Measurements from ENCODE around the gene TPRG1L.
"Not testable (repeated sequence)": the region's sequence is repeated elsewhere in the genome, so short reads cannot be mapped to it uniquely, and the experiment has no call there.

TPRG1L gene

DNA sequence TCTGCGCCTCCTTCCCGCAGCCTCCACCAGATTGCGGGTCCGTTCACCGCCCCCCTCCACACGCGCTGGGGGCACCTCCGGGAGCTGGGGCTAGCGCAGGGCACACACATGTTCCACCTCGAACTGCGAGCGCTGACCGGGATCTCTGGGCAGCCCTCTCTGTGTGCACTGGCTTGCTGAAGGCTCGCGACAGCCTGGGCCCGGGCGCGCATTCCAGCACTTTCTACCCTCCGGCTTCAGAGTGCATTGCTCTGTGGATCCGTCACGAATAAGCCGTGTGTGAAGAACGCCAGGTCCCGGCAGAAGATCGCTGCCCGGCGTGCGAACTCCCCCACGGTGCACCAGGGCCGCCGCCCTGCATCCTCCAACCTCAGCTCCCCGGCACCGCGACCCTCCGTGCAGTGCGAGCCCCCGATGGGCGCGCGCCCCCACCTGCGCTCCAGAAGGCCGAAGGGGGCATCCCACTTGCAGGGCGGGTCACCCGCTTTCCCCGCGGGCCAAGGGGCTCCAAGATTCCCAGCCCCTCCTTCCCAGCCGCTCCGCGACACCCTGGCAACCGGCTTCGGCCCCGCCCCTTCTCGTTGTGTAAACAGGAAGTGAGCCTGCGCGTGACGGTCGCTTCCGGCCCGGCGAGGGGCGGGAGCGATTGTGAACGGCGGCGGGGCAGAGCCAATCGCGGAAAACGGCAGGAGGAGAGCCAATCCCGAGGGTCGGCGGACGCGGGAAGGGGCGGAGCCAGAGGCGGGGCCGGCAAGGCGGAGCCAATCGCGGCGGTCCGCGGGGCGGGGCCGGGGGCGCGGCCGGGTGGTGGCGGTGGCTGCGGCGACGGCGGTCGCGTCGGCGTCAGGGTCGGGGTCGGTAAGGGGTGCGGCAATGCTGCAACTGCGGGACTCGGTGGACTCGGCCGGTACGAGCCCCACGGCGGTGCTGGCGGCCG lies at the start of gene TPRG1L:
Gene TPRG1L (plus strand): TSS at position 816 of the 937 bp plus-strand sequence. CDS start 58 bp downstream, at position 874.
- peak; percentile 99 for DNase-seq

DNA sequence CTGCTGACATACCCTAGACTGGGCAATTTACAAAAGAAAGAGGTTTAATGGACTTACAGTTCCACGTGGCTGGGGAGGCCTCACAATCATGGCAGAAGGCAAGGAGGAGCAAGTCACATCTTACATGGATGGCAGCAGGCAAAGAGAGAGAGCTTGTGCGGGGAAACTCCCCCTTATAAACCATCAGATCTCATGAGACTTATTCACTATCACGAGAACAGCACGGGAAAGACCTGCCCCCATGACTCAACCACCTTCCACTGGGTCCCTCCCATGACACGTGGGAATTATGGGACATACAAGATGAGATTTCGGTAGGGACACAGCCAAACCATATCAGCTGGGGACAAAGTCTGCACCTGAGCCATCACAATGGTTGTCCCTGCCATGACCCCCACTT lies 49.3 kb upstream of the TPRG1L start:
- not testable (repeated sequence) for DNase-seq

DNA sequence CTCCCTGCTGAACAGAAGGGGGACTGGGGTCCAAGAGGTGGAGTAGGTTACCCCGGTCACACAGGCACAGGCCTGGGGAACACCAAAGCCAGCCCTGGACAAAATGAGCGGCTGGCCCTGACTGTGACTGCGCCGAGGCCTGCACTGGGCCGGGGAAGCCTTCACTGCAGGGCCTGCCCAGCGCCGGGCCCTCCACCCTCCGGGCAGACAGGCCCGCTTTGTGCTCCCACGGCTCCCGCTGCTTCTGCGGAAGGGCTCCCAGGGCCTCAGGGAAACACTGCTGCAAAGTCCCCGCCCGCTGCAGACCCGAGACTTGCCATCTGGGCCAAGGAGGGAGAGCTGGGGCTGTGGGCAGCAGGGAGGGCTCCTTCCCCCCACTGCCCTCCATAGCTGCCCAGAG lies 48.8 kb upstream of the TPRG1L start:
- DNase-seq: peak; percentile 51

DNA sequence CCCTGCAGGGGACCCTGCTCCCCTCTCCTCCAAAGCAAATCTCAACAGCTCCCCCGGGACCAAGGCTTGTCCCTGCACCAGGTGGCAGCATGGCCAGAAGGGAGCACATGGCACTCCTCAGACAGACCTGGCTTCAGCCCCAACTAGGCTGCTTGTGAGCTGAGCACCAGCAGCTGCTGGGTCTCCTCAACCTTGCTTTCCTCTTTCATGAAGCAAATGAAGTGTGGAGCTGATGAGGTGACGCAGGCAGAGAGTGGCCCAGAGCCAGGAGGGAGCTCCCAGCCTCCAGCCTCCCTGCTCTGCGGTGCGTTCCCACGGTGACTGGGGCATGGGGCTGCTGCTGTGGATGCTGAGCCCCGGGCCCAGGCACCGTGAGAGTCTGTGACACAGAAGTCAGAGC lies 47.5 kb upstream of the TPRG1L start:
- DNase-seq: peak; percentile 47

DNA sequence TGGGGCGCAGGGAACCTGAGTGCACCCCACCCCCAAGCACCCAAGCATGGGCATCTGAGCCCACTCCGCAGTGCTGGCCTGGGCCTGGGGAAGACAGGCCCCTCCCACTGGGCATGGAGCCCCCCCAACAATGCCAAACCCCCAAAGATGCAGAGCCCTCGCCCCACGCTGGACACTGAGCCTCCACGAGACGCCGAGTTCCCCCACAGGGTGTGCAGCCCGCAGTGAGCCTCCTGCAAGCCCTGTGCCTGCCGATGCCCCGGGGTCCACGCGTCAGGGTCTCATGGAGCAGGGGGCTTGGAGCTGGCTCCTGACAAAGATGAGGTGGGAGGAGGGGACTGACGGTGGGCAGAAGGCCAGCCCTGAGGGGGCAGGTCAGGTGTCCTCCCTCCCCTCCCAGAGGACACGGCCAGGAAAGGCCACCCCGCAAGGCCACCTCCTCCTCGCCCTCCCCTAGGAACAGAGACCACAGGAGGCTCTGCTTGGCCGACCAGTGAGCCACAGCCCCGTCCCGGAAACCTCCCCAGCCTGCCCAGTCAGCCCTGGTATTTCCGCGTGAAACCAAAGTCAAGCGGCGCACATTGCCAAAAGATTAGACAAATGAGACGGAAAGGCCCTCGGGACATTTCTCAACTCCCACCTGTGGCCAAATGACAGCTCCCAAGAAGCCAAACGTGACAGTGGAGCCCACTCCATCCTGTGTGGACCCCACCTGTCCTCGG lies 46.9 kb upstream of the TPRG1L start:
- no peak for DNase-seq

DNA sequence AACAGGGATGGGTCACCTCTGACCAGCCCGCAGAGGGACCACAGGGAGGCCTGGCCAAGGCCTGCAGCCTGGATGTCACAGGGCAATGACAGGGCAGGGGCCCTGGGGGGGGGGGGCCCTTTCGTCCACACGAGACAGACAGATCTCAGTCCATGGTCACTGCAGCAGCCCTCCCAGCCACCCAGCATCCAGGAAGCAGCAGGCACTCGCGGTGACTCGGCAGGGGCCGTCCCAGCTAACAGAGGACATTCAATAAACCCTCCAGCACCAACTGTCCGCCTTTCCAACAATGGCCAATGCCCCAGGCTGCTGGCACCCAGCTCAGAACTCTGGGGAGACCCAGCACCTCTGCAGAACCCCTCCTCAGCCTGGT lies 46.4 kb upstream of the TPRG1L start:
- no peak for DNase-seq

DNA sequence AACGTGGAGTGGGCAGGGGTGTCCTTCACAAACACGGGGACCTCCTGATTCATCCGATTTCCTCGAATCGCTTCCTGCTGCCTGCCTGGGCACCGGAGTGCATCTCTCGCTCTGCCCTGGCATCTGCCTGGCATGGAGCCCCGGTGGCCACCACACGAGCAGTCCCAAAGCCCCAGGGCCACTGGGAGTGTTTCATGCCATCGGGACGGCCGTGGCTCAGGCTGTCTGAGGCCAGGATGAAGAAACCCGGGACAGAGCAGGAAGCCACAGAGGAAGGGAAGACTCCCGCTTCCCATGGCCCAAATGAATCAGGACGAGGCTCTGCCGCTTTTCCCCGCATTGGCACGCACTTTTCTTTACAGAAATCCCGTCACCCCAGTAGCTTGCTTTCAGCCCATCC lies 45.9 kb upstream of the TPRG1L start:
- DNase-seq: no peak

DNA sequence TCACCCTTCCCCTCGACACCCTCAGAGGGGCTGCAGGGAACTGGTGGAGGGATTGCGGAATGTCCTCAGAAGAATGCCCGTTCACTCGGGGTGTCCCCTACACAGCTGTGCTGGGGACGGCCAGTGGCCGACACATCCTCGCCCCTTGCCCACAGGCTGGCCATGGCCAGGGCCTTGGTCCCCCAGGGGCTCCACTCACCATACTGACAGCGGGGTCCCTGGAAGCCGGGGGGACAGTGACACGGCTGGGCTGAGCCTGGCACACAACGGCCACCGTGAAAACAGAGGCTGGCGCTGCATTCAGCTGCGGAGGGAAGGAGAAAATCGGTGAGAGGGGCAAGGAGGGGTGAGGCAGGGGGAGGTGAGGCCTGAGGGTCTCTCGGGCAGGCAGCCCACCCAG lies 45.2 kb upstream of the TPRG1L start:
- DNase-seq: no peak

DNA sequence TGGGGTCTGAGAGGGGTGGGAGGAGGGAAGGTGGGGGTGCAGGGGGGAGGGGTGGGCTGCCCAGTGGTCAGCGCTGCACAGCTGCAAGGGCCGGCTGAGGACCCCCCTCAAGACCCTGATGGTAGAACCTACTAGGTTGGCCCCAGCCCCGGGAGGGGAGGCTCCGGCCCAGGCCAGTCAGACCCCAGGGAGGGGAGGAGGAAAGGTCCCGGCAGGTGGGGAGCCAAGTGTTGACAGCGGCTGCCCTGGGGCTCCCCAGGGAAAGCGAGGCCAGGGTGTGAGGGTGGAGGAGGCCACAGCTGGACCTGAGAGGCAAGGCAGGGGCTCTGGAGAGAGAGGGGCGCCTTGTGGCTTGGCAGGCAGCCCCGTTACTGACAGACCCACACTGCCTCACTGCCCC lies 44.6 kb upstream of the TPRG1L start:
- DNase-seq: no peak

DNA sequence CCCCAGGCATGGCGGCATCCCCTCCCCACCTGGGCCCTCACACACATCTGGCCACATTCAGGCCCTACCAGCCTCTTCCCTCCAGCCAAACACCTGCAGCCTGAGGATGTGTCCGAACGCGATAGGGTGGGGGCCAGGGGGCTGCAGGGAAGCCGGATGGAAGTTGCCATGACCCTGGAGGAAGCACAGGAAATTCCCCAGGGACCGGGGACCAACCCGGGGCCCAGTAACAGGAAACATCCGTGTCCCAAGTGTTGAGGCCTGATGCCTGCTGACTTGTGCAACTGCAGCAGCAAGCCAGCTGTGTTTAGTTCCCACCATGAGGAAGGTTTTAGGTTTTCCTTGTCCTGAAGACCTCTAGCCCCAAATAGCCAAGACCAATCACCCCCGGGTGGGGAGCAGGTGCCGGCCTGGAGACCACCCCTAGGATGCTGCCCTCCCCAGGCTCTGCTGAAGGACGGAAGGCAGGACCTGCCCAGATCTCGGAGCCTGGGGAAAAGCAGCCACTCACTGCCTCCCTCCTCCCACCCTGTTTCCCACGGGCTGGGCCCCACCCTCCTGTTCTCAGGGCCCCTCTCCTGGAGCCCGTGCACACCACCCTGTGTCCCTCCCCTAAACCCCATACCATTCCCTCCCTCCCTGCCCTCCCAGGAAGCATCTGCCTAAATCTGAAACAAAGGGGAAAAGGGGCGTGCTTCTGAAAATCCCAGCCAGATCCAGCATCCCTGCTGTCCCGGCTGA lies 43.3 kb upstream of the TPRG1L start:
- DNase-seq: peak; percentile 28

DNA sequence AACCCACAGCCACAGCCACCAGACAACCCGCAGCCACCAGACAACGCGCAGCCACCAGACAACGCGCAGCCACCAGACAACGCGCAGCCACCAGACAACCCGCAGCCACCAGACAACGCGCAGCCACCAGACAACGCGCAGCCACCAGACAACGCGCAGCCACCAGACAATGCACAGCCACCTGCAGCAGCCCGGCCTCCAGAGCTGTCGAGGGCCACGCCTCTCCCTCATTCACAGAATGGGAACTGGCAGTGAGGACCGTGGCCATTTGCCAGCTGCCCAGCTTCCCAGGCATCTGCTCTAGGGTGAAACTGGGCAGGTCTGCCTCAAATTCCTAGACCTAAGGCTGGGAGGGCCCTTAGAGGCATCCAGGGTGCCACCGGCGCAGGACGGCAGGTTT lies 41.1 kb upstream of the TPRG1L start:
- not testable (repeated sequence) for DNase-seq

DNA sequence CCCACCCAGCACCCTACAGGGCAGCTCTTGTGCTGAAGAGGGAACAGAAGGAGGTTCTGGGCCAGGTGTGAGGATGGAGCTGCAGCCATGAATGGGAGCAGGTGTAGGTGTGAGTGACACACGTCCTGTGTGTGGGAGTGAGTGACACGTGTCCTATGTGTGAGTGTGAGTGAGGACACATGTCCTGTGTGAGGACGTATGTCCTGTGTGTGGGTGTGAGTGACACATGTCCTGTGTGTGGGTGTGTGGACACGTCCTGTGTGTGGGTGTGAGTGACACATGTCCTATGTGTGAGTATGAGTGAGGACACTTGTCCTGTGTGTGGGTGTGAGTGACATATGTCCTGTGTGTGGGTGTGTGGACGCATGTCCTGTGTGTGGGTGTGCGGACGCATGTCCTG lies 39.9 kb upstream of the TPRG1L start:
- DNase-seq: no peak

DNA sequence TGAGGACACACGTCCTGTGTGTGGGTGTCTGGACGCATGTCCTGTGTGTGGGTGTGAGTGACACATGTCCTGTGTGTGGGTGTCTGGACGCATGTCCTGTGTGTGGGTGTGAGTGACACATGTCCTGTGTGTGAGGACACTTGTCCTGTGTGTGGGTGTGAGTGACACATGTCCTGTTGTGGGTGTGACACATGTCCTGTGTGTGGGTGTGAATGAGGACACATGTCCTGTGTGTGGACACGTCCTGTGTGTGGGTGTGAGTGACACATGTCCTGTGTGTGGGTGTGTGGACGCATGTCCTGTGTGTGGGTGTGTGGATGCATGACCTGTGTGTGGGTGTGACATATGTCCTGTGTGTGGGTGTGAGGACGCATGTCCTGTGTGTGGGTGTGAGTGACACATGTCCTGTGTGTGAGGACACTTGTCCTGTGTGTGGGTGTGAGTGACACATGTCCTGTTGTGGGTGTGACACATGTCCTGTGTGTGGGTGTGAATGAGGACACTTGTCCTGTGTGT lies 39.4 kb upstream of the TPRG1L start:
- not testable (repeated sequence) for DNase-seq

DNA sequence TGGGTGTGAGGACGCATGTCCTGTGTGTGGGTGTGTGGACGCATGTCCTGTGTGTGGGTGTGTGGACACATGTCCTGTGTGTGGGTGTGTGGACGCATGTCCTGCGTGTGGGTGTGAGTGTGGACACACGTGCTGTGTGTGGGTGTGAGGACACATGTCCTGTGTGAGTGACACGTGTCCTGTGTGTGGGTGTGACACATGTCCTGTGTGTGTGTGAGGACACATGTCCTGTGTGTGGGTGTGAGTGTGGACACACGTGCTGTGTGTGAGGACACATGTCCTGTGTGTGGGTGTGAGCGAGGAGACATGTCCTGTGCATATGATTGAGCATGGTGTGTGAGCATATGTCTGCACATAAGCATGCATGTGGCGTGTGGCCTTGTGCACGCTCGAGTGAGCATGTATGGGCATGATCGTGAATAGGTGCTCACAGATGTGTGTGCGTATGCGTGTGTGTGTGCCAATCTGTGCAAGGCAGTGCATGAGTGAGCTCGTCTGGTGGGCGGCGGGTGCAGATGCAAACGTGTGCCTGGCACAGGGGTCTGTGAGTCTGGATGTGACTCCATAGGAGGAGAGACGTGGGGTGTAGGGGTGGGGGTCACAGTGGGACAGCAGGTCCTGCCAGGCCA lies 38.8 kb upstream of the TPRG1L start:
- DNase-seq: no peak

DNA sequence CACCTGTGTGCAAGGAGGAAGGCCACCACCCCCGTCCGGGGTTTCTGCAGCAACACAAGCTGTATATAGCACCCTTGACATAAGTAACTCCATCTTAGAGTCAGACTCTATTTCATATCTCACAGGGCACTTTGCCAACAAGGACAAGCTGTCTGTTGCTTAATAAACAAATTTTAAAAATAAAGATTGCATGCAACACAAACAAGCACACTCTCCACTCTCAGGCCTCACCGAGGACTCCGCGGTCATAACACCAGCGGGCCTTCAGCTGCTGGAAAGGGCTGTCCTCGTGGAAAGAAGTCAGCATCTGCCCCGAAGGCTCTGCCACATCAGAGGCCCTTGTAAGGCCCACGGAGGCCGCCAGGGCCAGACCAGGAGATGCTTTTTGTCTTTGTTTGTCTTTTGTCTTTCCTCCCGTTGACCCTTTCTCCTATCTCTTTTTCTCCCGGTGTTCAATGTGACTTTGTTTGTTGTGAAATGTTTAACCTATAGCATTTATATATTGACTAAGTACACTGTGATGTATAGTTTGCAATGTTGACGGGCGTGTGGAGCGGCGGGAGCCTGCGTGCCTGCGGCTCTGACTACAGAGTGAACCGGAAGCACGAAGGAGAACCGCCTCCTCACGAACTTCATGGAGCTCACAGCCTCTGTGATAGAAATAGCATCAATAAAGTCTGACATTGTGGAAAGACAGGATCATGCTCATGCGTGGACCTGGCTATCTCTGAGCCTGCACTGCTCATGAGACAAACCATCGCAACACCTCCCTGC lies 37.6 kb upstream of the TPRG1L start:
- no peak for DNase-seq

DNA sequence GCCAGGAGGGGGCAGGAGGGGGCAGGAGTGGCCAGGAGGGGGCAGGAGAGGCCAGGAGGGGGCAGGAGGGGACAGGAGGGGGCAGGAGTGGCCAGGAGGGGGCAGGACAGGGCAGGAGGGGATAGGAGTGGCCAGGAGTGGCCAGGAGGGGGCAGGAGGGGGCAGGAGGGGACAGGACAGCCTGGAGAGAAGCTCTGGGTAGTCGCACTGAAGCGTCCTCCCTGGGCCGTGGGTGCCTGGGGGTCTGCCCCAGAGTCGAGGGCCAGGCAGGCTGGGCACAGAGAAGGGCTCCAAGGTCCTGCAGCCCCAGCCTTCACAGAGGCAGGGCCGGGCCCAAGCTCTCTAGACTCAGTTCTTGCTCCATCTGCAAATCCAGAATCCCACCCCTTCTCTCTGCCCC lies 36.4 kb upstream of the TPRG1L start:
- DNase-seq: no peak

DNA sequence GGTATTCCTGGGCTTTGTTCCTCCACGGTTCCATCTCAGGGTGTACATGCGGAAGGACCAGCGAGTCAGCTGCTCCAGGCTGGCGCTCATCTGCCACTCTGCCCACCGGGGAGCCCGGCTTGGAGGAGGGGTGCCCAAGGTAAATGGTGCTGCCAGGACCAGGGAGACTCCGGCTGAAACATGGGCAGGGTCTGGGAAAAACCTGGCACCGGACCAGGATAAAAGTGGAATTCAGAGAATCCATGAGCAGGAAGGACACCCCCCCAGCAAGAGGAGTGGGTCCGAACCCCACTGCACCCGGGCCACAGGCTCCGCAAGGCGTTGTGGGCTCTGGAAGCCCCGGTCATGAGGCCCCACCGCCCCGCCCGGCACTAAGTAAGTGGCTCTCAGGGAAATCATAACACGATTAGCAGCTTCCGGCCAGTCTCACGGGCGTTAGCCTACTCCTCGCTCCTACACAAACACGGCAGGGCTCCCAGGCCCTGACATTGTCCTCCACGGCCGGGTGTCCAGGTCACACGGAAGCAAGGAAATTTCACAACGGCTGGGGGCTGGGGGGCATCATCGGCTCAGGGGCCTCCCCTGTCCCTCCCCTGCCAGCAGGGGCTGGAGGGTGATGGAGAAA lies 34.6 kb upstream of the TPRG1L start:
- peak; percentile 79 for DNase-seq

DNA sequence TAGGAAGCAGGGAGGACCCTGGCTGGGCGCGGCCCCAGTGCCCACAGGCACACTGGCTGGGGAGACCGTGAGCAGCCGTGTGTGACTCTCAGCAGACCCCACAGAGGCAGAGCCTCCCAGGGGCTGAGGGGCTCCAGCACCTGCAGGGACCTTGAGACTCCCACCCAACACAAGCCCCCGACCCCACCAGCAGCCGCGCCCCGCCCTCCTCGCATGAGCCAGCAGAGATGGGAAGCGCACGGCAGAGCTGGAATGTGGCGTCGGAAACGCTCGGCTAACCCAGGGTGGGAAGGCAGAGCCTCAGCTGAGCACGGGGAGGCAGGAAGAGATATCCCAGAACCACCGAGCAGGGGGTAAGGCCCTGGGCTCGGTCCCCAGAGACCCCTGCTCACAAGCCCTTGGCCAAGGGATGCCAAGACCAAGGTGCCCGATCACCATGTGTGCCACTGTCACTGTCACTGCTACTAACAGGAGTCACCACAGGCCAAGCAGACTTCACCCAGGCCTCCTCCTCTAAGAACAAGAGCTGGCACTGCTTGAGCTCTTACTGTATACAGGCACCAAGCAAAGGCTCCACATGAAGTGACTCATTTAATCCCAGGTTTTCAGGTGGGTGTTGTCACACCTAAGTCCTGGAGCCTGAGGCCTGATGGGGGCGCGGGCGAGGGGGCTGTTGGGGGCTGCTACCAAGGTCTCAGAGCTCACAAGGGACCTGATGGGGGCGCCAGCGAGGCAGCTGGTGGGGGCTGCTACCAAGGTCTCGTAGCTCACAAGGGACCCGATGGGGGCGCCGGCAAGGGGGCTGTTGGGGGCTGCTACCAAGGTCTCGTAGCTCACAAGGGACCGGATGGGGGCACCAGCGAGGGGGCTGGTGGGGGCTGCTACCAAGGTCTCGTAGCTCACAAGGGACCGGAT lies 33.6 kb upstream of the TPRG1L start:
- no peak for DNase-seq

DNA sequence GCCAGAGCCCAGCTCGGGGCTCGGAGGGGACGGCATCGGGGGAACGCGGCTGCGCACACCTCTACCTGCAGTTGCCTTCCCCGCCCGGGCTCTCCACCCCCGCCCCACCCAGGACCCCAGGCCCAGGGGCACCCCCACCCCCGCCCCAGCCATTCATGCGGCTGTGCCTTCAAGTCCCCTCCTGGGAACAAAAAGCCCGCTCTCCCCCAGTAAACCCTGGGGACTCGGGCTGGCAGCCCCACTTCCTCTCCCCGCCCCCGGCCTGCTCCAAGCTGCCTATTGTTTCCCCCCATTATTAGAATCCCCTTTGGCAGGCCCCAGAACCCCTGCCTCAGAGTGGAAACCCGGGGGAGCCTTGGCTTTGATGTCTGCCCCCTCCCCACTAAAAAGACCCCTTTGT lies 31.5 kb upstream of the TPRG1L start:
- no peak for DNase-seq

DNA sequence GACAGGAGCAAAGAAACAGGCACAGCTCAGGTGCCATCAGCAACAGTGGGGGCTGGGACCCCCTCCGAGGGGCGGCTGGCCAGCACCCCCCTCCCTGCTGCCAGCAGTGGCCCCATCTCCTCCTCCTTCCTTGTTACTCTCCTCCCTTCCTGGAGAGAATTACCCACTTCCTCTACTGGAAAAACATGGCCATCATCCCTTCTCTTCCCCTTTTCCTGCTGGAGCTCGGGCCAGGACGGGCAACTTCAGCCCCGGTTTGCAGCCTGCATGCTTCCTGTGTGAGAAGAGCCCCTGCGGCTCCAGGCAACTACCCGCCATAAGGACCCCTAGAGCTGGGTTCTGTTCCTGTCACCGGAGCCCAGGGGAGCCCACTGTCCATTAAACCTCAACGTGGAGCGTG lies 31.1 kb upstream of the TPRG1L start:
- no peak for DNase-seq
